Thoracic aorta (tissue), 2 donors: Measurements from ENCODE around the gene NPIPA3. TPM values are rescaled to one million over a fixed set of nuclear protein-coding genes. Genes with fewer than 3 reads are reported as not detected.
"Not testable (repeated sequence)": the region's sequence is repeated elsewhere in the genome, so short reads cannot be mapped to it uniquely, and the experiment has no call there.

ENCODE experiments used
- ATAC-seq: fragments of 150-250 bp; one replicate; pipeline ENCODE4 v1.8.0; 2017; ENCODE audit warnings: low read depth; ENCODE audit not compliant: insufficient number of reproducible peaks, low FRiP score
- DNase-seq: peaks from one replicate; pipeline ENCODE4 v3.0.0-alpha.2; 2020; ENCODE audit warnings: low spot score
- H3K27ac ChIP-seq, 2 donors: fragments of 200-600 bp; sonication (generic); 1 replicate in 1 of 2; 2 replicates in 1 of 2; pipeline ENCODE4 v1.5.1; 2016; ENCODE audit warnings: mild to moderate bottlenecking in 2 of 2, moderate library complexity in 2 of 2
- H3K27me3 ChIP-seq: fragments of 200-600 bp; sonication (generic); replicated peaks from 2 replicates; pipeline ENCODE4 v1.6.0; 2016; ENCODE audit warnings: mild to moderate bottlenecking; ENCODE audit not compliant: insufficient read depth
- H3K36me3 ChIP-seq: fragments of 200-600 bp; sonication (generic); one replicate; pipeline ENCODE4 v1.5.1; 2016
- H3K4me1 ChIP-seq, 2 donors: fragments of 200-600 bp; sonication (generic); 1 replicate in 1 of 2; 2 replicates in 1 of 2; pipeline versions ENCODE4 v1.5.1 to v1.6.0; 2016; ENCODE audit warnings: low read depth in 2 of 2, mild to moderate bottlenecking in 1 of 2; ENCODE audit not compliant: control insufficient read depth in 1 of 2
- H3K4me3 ChIP-seq: fragments of 200-600 bp; sonication (generic); 2 replicates; pipeline ENCODE4 v1.5.1; 2016; ENCODE audit warnings: mild to moderate bottlenecking
- H3K9me3 ChIP-seq: fragments of 200-600 bp; sonication (generic); 2 replicates; pipeline ENCODE4 v1.5.1; 2016
- total RNA-seq, 2 donors: library from RNA; depleted of rRNA; stranded (reverse); fragments of >200 nt; gene quantifications; one replicate each; pipeline versions ENCODE4 v1.1.0 to v1.2.3, GENCODE V29; 2016
- TF ChIP-seq, protein P1 (sequence below): fragments of 200-600 bp; sonication (generic); IDR thresholded peaks from one replicate; pipeline ENCODE4 v1.5.1; 2019; ENCODE audit warnings: antibody characterized with exemption

NPIPA3 gene
- total RNA-seq, 2 donors from 2014 or later = 2.6 to 12.8 TPM

- TF ChIP-seq, protein P1, sequence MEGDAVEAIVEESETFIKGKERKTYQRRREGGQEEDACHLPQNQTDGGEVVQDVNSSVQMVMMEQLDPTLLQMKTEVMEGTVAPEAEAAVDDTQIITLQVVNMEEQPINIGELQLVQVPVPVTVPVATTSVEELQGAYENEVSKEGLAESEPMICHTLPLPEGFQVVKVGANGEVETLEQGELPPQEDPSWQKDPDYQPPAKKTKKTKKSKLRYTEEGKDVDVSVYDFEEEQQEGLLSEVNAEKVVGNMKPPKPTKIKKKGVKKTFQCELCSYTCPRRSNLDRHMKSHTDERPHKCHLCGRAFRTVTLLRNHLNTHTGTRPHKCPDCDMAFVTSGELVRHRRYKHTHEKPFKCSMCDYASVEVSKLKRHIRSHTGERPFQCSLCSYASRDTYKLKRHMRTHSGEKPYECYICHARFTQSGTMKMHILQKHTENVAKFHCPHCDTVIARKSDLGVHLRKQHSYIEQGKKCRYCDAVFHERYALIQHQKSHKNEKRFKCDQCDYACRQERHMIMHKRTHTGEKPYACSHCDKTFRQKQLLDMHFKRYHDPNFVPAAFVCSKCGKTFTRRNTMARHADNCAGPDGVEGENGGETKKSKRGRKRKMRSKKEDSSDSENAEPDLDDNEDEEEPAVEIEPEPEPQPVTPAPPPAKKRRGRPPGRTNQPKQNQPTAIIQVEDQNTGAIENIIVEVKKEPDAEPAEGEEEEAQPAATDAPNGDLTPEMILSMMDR = no peak
- Histone ChIP-seq H3K27ac (no peak overlapping the region), H3K36me3 (no peaks in the 10 kb centered on the region), H3K9me3 (no peaks in the 10 kb centered on the region), H3K4me3 (no peak overlapping the region), H3K27me3 (no peaks in the 10 kb centered on the region), H3K4me1 (no peaks in the 10 kb centered on the region)
- no peak for ATAC-seq
- no peak for DNase-seq
These were observed 30.7 kb upstream of the NPIPA3 start for GRCh38 chr16:14672403-14672971.

DNA sequence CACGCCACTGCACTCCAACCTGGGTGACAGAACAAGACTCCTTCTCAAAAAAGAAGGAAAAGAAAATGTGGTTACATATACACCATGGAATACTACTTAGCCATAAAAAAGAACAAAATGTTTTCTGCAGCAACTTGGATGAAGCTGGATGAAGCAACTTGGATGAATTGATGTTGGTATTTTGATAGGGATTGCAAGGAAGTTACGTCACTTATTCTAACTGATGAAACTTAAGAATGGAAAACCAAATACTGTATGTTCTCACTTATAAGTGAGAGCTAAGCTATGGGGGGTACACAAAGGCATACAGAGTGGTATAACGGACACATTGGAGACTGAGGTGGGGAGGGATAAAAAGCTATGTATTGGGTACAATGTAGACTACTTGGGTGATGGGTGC lies 26.6 kb upstream of the NPIPA3 start:
- Histone ChIP-seq H3K27ac (no peak overlapping the region), H3K27me3 (no peaks in the 10 kb centered on the region), H3K36me3 (no peaks in the 10 kb centered on the region), H3K4me1 (no peaks in the 10 kb centered on the region), H3K4me3 (no peak overlapping the region), H3K9me3 (no peaks in the 10 kb centered on the region)
- DNase-seq = no peak
- TF ChIP-seq, protein P1 = no peak
- no peak for ATAC-seq

DNA sequence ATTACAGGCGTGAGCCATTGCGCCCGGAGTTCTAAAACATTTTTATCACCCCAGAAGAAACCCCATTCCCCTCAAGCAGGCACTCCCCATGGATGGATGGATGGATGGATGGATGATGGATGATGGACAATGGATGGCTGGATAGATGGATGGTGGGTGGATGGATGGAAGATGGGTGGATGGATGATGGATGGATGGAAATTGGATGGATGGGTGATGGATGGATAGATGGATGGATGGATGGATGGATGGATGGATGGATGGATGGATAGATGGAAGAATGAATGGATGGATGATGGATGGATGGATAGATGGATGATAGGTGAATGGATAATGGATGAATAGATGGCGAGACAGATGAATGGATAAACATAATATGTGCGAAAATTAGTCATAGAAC lies 25.6 kb upstream of the NPIPA3 start:
- TF ChIP-seq, protein P1 = no peak
- Histone ChIP-seq H3K4me1 (no peaks in the 10 kb centered on the region), H3K36me3 (no peaks in the 10 kb centered on the region), H3K27ac (no peak overlapping the region), H3K27me3 (no peaks in the 10 kb centered on the region), H3K9me3 (no peaks in the 10 kb centered on the region), H3K4me3 (no peak overlapping the region)
- ATAC-seq (no peak), DNase-seq (no peak)

GRCh38 chr16:14678748-14679497 lies 24.3 kb upstream of the NPIPA3 start:
- DNase-seq (no peak), ATAC-seq (no peak)
- H3K9me3 ChIP-seq = no peaks in the 10 kb centered on the region
- no peaks in the 10 kb centered on the region for H3K36me3 ChIP-seq
- no peak overlapping the region for H3K27ac ChIP-seq
- H3K27me3 ChIP-seq = no peaks in the 10 kb centered on the region
- no peaks in the 10 kb centered on the region for H3K4me1 ChIP-seq
- no peak overlapping the region for H3K4me3 ChIP-seq
- TF ChIP-seq, protein P1 = no peak

DNA sequence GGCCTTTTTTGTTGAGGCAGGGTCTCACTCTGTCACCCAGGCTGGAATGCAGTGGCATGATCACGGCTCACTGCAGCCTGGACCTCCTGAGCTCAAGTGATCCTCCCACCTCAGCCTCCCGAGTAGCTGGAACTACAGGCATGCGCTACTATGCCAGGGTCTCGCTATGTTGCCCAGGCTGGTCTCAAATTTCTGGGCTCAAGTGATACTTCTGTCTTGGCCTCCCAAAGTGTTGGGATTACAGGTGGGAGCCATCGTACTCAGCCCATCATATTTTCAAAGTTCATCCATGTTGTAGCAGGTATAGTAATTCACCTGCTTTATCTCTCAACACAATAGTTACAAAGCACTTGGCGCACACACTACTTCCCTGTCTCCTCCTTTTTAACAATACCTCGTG lies 22.8 kb upstream of the NPIPA3 start:
- H3K27me3 ChIP-seq, H3K4me3 ChIP-seq, H3K27ac ChIP-seq, DNase-seq, H3K4me1 ChIP-seq, H3K36me3 ChIP-seq, H3K9me3 ChIP-seq, ATAC-seq: not testable (repeated sequence)

DNA sequence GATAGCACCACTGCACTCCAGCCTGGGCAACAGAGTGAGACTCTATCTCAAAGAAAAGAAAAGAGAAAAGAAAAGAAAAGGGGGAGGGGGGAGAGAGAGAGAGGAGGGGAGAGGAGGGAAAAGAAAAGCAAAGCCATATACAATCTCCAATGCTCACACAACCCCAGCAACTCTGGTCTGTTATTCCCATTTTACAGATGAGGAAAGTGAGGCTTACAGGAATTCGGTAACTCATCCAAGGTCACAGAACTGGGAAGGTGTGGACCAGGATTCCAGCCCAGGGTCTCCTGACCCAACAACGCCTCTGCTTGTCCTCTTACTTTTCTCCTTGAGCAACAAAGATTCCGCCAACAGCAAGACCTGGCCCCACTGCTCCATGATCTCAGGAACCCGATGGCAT lies 22.1 kb upstream of the NPIPA3 start:
- ATAC-seq = no peak
- Histone ChIP-seq H3K27ac (no peak overlapping the region), H3K4me1 (no peaks in the 10 kb centered on the region), H3K9me3 (no peaks in the 10 kb centered on the region), H3K36me3 (no peaks in the 10 kb centered on the region), H3K4me3 (no peak overlapping the region), H3K27me3 (no peaks in the 10 kb centered on the region)
- no peak for DNase-seq
- TF ChIP-seq, protein P1 = no peak
